ENCODE measurements around the gene JAG2. TPM values are rescaled to one million over a fixed set of nuclear protein-coding genes. Genes with fewer than 3 reads are reported as not detected.

Gene JAG2
- total RNA-seq, 1 experiment from 2014 or later: 85.9 TPM

DNA sequence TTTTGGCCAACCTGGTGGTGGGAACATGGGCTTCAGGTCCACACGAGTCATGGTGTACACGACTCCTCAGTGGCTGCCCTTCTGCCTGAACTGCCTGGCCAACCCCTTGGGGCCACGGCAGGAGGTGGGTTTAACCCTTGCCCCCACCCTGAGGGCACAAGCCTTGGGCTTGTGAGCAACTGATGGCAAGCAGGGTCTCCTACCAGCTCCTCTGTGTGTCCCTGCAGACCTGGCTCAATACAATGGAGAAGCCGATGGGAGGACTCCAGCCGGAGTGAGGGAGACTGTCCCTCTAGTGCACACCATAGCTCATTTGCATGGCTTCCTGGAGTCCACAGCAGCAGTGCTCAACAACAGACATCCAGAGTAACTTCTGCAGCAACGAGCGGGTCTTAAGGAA, 28.0 kb downstream of the JAG2 start:
- Histone ChIP-seq H3K9me3 (ENCODE audit: control insufficient read depth in 1 of 2, insufficient read depth in 1 of 2, low read depth in 1 of 2, low read length in 2 of 2) (no peaks in the 10 kb centered on the region), H3K9me2 (ENCODE audit: insufficient read depth) (no peaks in the 10 kb centered on the region), H3K27me3 (ENCODE audit: insufficient read depth, low read length) (no peaks in the 10 kb centered on the region), H3K9ac (ENCODE audit: low read length) (no peak overlapping the region), H2AFZ (ENCODE audit: low read depth, low read length, poor library complexity, severe bottlenecking) (no peak overlapping the region), H3K4me2 (ENCODE audit: low read length) (no peak overlapping the region), H3K36me3 (ENCODE audit: control insufficient read depth in 1 of 2, insufficient read depth in 2 of 2, low read length in 2 of 2) (peaks cover 2 to 25% of the 10 kb centered on the region in 2 experiments; a peak in 3 of 4 replicates), H3K27ac (ENCODE audit: low read depth, low read length) (no peak overlapping the region), H3K4me1 (ENCODE audit: control insufficient read depth in 1 of 2, insufficient read depth in 2 of 2, low read length in 2 of 2) (no peaks in the 10 kb centered on the region), H3K4me3 (replicated peaks in 1 of 2; ENCODE audit: low read depth in 1 of 2, low read length in 2 of 2) (no peak overlapping the region), H4K20me1 (ENCODE audit: insufficient read depth) (no peaks in the 10 kb centered on the region), H3K79me2 (ENCODE audit: insufficient read depth, low read length) (no peaks in the 10 kb centered on the region)
- no peak for DNase-seq (ENCODE audit: low read depth, low spot score)
- no TSS peak for BruUV-seq (replicated peaks)
- RAD21 ChIA-PET (ENCODE audit: low non-redundant PET in 1 of 2, low total read pairs in 2 of 2, uncharacterized antibody in 2 of 2, unreplicated experiment in 2 of 2): no interaction called here
- ATAC-seq: no peak; the same call in 1 of the 2 replicates
- intact Hi-C loops (cut with micrococcal nuclease): no loop called here
- CTCF ChIA-PET: no interaction called here
- TF ChIP-seq ZNF274 (IDR thresholded peaks at IDR 0.05; ENCODE audit: low read depth, low read length) (no peak), CBX3 (IDR thresholded peaks at IDR 0.05; ENCODE audit: low read depth) (no peak), SRF (IDR thresholded peaks at IDR 0.05; ENCODE audit: low read depth) (no peak), SIN3A (IDR thresholded peaks at IDR 0.05; ENCODE audit: low read depth) (no peak), JUND (IDR thresholded peaks at IDR 0.05) (no peak), YY1 (IDR thresholded peaks at IDR 0.05; ENCODE audit: extremely low read depth, insufficient replicate concordance, low read depth, low read length) (no peak)
- TF ChIP-seq, protein P1, sequence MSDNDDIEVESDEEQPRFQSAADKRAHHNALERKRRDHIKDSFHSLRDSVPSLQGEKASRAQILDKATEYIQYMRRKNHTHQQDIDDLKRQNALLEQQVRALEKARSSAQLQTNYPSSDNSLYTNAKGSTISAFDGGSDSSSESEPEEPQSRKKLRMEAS (IDR thresholded peaks at IDR 0.05): no peak
- POLR2A ChIA-PET: no interaction called here

DNA sequence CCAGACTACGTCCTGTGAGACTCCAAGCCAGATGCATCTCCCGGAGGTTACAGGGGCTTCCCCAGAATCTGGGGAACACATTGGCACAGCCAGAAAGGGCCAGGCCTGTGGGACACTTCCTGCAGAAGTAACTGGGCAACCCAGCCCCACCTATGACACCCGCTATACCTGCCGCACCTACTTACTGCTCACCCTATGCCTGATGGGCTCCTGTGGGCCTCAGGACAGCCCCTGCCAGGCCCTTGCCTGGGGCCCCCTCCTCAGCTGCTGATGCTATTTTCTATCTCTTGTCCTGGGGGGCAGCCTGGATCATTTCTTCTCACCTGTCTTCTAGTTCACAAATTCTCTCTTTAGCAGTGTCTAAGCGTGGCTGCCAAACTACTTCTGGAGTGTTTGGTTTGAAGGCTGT, 28.7 kb downstream of the JAG2 start:
- no peaks in the 10 kb centered on the region for H3K4me1 ChIP-seq (ENCODE audit: control insufficient read depth in 1 of 2, insufficient read depth in 2 of 2, low read length in 2 of 2)
- RAD21 ChIA-PET (ENCODE audit: low non-redundant PET in 1 of 2, low total read pairs in 2 of 2, uncharacterized antibody in 2 of 2, unreplicated experiment in 2 of 2): no interaction called here
- no peaks in the 10 kb centered on the region for H3K9me3 ChIP-seq (ENCODE audit: control insufficient read depth in 1 of 2, insufficient read depth in 1 of 2, low read depth in 1 of 2, low read length in 2 of 2)
- H3K4me2 ChIP-seq (ENCODE audit: low read length): no peak overlapping the region
- no peak overlapping the region for H3K27ac ChIP-seq (ENCODE audit: low read depth, low read length)
- H3K9me2 ChIP-seq (ENCODE audit: insufficient read depth): no peaks in the 10 kb centered on the region
- no TSS peak for BruUV-seq (replicated peaks)
- no peaks in the 10 kb centered on the region for H3K27me3 ChIP-seq (ENCODE audit: insufficient read depth, low read length)
- H3K79me2 ChIP-seq (ENCODE audit: insufficient read depth, low read length): no peaks in the 10 kb centered on the region
- POLR2A ChIA-PET: no interaction called here
- intact Hi-C loops (cut with micrococcal nuclease): no loop called here
- no peak for DNase-seq (ENCODE audit: low read depth, low spot score)
- H3K36me3 ChIP-seq (ENCODE audit: control insufficient read depth in 1 of 2, insufficient read depth in 2 of 2, low read length in 2 of 2): peaks cover 2 to 25% of the 10 kb centered on the region in 2 experiments; a peak in 2 of 4 replicates
- H4K20me1 ChIP-seq (ENCODE audit: insufficient read depth): no peaks in the 10 kb centered on the region
- no peak overlapping the region for H3K9ac ChIP-seq (ENCODE audit: low read length)
- no peak overlapping the region for H2AFZ ChIP-seq (ENCODE audit: low read depth, low read length, poor library complexity, severe bottlenecking)
- H3K4me3 ChIP-seq (replicated peaks in 1 of 2; ENCODE audit: low read depth in 1 of 2, low read length in 2 of 2): no peak overlapping the region
- TF ChIP-seq CBX3 (IDR thresholded peaks at IDR 0.05; ENCODE audit: low read depth): peak; percentile 15; the same call in 1 of the 2 replicates
- TF ChIP-seq, protein P1 (IDR thresholded peaks at IDR 0.05): no peak
- no peak; the same call in 1 of the 2 replicates for ATAC-seq
- CTCF ChIA-PET: no interaction called here
